Measurements from ENCODE around the gene PYGB.
A peak's percentile ranks its signal among the peaks of the same experiment; 100 is the strongest.

PYGB gene

GRCh38 chr20:25282796-25283195 is 34.9 kb downstream of the PYGB start:
- DNase-seq (ENCODE audit: low read depth in 2 of 2): no peak

DNA sequence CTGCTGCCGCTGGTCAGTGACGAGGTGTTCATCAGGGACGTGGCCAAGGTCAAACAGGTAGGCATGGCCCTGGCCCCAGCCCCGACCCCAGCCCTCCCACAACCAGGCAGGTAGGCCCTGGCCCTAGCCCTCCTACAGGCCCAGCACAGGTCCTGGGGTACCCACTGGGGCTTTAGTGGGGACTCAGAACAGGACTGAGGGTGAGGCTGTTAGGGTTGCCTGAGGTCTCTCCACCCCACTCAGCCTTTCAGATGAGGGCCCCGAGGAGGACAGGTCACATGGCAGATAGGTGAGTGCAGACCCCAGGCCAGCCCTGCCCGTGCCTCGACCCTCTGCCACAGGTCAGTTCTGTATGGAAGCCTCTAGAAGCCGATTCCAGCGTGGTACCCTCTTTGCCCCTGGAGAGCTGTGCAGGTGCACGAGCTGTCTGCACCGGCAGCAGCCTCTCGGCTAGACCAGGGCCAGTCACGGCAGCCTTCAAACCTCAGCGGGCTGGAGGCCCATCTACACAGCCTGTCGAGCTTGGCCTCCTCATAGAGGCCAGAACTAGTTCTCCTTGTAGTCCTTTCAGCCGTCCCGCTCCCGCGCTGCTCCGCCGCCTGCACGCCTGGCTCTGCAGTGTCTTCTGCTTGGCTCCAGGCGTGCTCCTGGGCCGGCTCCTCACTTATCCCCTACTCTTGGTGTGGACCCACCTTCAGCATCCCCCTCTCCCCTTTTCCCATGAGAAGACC is 35.5 kb downstream of the PYGB start:
- no peak for DNase-seq (ENCODE audit: low read depth in 2 of 2)

DNA sequence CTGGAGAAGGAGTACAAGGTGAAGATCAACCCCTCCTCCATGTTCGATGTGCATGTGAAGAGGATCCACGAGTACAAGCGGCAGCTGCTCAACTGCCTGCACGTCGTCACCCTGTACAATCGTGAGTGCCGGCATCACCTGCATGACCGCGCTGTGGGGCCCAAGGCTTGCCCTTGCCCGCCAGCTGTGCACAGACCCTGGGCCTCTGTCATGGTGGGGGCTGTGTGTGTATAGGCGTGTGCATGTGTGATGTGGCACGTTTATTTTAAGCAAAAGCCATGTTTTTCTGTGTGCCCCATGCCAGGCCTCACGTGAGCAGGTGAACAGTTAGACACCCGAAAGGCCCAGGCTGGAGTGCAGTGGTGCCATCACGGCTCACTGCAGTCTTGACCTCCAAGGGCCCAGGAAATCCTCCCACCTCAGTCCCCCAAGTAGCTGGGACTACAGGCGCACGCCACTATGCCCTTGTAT is 36.3 kb downstream of the PYGB start:
- DNase-seq (ENCODE audit: low read depth in 2 of 2): no peak

GRCh38 chr20:25285091-25285647 is 37.3 kb downstream of the PYGB start:
- no peak for DNase-seq (ENCODE audit: low read depth in 2 of 2)

DNA sequence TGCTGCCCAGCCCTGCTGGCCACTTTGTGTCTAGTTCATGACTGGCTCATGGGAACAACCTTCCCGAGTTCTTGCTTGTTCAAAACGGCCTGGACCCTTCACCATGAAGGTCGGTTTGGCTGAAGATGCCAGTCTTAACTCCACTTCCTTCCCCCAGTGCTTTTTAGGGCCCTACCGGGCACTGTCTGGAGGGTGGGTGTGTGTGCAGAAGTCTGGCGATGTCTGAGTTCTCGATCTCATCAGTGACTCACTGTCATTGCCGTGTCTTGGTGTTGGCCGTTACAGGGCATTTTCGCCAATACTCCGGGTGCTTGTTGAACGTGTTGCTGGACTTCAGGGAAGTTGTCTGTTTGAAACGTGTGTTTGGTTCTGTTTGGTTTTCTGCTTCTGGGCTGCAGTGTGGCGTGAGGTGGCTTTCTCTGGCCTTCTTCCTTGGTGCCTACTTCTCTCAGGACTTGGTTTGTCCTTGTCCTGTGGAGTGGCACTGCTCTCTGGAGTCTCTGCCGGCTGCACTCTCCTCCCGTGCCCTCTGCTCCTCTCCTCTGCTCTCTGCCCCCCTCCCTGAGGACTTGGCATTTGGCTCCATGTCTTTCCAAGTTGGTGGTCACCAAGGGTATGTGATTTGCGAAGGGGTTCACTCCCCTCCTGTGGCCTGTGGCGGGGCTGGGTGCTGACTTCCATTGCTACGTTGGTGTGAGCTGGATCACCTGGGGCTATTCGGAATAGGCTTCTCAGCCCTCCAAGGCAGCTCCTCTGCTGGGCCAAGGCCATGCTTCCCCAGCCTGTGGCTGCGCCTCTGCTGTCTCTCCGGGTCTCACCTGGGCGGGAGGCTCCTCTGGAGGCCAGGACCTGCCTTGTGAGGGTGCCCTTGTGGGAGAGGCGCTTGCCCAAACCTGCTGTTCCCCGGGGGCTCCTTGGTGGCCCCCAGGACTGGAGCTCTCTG is 38.2 kb downstream of the PYGB start:
- DNase-seq (ENCODE audit: low read depth in 2 of 2): no peak

- no peak for DNase-seq (ENCODE audit: low read depth in 2 of 2)
Observed at GRCh38 chr20:25286917-25287316, 39.0 kb downstream of the PYGB start.

DNA sequence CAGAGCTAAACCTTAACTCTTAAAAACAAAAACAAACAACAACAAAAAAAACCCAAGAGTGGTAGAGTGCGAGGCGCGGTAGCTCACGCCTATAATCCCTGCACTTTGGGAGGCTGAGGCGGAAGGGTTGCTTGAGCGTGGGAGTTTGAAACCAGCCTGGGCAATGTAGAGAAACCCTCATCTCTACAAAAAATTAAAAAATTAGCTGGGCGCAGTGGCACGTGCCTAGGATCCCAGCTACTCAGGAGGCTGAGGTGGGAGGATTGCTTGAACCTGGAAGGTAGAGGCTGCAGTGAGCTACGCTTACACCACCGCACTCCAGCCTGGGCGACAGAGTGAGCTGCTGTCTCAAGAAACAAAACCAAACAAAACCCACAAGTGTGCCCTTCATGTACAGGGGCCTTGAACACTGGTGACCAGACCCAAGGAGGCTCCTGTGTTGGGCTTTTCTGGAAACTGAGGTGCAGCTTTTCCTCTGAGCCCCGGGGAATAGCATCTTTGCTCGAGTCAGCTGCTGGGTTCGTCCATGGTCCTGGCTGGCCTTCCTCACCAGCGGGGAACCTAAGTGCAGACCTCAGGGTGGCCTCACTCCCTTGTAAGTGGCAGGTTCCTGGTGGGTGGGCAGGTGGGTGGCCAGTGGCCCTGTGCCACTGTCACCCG is 39.9 kb downstream of the PYGB start:
- DNase-seq (ENCODE audit: low read depth in 2 of 2): no peak

- no peak for DNase-seq (ENCODE audit: low read depth in 2 of 2)
Observed at GRCh38 chr20:25288291-25289181, 40.7 kb downstream of the PYGB start.

DNA sequence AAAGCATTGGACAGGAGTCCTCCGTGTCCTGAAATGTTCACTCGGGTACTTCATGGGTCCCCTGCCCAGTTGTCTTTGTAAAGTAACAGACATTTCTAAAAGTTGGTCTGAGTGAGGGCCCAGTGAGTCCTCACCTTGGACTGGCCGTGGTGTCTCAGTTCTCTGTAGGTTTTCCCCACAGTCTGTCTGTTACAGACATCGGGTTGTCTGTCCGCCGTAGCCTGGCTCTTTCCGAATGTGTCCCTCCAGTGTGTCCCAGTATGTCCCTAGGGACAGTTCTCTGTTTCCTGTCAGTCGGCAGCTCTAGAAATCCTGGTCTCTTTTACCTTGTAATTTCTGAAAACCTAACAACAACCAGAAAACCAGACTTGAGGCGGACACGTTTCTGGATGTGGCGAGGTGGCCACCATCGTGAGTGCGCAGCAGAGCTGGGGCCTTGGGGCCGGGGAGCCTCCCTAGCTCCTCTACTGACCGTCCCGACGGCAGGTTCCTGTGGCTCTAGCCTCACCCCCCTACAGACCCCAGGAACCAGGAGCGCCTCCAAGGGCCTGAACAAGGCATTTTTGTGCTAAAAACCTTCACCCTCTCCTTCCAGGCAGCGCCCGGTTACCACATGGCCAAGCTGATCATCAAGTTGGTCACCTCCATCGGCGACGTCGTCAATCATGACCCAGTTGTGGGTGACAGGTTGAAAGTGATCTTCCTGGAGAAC is 42.2 kb downstream of the PYGB start:
- no peak for DNase-seq (ENCODE audit: low read depth in 2 of 2)

DNA sequence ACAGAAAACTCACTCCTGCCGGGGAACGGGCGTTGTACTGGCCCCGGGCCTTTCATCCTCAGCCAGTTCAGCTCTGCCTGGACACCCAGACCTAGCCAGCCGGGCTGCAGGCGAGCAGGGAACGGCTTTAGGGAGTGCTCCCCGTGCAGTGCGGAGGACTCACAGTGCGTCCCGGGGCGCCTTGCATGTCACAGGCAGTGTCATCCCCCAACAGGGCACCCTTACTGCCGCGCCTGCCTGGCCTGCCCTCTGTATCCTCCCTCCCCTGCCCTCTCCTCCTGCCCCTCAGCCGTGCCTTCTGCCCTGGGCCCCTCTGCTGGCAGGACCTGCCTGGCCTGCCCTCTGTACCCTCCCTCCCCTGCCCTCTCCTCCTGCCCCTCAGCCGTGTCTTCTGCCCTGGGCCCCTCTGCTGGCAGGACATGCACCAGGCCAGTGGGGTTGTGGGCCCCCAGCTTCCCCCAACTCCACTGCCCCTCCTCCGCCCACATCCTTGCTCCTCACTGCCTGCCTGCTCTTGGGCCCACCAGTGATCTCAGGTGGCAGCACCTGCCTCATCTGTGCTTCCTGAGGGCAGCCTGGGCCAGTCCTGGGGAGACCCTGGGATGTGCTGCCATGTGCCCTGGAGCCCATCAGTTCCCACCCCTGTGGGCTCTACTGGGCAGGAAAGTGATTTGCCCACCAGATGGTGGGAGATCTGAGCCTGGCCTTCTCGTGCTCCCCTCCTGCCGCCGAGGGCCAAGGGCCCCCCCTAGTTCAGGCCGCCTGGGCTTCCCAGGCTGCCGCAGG is 43.0 kb downstream of the PYGB start:
- DNase-seq (ENCODE audit: low read depth in 2 of 2): no peak

- no peak for DNase-seq (ENCODE audit: low read depth in 2 of 2)
Observed at GRCh38 chr20:25291432-25292133, 43.7 kb downstream of the PYGB start.

- DNase-seq (ENCODE audit: low read depth in 2 of 2): no peak
Observed at GRCh38 chr20:25292176-25292891, 44.4 kb downstream of the PYGB start.

- no peak for DNase-seq (ENCODE audit: low read depth in 2 of 2)
Observed at GRCh38 chr20:25293507-25293906, 45.6 kb downstream of the PYGB start.

- DNase-seq (ENCODE audit: low read depth in 2 of 2): no peak
Observed at GRCh38 chr20:25293910-25294458, 46.1 kb downstream of the PYGB start.

DNA sequence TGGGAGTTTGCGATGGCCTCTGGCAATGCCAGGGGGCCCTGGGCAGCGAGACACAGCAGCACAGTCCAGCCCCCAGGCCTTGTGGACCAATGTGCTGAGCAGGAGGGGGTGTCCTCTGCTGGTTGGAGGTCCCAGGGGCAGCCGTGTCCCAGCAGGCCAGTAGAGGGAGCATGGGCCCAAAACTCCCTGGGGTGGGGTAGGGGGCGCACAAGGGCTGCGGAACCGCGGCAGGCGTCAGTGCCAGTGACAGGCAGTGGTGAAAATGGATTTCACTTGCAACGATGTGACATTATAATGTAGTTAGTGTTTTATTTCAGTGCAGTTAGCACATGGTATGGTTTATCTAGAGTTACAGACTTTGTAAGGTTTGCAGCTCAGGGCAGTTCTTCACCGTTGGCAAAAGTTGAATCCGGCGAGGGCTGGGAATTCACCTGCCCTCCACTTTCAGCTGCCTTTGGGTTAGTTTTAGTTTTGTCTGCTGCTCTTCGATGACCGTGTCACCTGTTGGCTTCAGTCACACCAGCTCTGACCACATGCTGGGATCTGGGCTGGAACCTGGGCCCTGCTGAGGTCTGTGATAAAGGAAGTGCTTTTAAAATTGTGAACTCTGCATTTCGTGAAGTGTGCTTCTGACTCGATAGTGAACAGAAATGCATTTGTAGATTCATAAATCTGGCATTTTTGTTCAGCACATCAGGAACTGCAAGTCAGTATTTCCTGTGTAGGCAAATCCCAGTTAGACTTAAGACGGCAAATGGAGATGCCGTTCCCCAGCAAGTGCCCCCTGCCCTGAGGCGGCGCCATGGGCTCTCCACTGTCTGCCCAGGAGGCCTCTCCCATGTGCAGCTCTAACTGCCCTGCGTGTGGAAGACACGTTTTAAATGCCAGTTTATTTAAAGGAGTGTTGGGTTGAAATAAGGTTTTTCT is 46.8 kb downstream of the PYGB start:
- DNase-seq (ENCODE audit: low read depth in 2 of 2): peak; percentile 21 to 32

DNA sequence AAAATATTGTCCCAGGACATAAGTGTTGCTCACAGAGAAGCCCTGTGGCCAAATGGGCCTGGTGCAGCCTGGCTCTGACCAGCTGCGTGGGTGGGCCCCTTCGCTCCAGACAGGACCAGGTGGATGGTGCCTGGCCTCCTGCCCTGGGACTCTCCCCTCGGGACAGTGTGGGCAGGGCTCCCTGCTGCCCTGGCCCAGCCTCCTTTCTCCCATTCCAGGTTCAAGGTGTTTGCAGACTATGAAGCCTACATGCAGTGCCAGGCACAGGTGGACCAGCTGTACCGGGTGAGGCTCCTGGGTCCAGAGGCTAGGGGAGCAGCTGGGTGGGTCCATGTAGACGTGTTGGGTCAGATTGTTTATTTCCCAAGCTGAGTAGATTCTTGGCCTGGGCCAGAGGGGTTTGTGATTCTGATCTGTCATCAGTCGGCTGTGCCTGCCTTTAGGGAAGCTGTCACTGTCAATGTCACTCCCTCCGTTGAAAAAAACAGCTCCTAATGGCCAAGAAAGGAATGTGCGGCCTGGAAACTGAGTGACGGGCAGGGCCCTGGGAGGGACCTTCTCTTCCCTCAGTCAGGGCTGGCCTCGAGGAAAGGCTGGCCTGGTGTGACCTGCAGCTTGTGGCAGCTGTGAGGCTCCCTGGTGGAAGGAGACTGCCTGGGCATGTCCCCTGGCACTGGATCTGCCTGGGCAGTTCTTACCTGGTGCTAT is 47.7 kb downstream of the PYGB start:
- DNase-seq (ENCODE audit: low read depth in 2 of 2): no peak
